GM12875 (cell line): ENCODE data around the gene ZNF281.
A peak's percentile ranks its signal among the peaks of the same experiment; 100 is the strongest.

Experiments
- H3K4me3 ChIP-seq: one replicate; pipeline ENCODE4 v1.5.1; 2011; ENCODE audit warnings: low read depth, low read length, control low read depth
- CTCF ChIP-seq: IDR thresholded peaks from 2 replicates; pipeline ENCODE4 v1.5.1; 2011; ENCODE audit warnings: low read depth, mild to moderate bottlenecking, control low read depth, inconsistent platforms, low read length, moderate library complexity, borderline replicate concordance; ENCODE audit not compliant: insufficient read depth

Gene ZNF281

DNA sequence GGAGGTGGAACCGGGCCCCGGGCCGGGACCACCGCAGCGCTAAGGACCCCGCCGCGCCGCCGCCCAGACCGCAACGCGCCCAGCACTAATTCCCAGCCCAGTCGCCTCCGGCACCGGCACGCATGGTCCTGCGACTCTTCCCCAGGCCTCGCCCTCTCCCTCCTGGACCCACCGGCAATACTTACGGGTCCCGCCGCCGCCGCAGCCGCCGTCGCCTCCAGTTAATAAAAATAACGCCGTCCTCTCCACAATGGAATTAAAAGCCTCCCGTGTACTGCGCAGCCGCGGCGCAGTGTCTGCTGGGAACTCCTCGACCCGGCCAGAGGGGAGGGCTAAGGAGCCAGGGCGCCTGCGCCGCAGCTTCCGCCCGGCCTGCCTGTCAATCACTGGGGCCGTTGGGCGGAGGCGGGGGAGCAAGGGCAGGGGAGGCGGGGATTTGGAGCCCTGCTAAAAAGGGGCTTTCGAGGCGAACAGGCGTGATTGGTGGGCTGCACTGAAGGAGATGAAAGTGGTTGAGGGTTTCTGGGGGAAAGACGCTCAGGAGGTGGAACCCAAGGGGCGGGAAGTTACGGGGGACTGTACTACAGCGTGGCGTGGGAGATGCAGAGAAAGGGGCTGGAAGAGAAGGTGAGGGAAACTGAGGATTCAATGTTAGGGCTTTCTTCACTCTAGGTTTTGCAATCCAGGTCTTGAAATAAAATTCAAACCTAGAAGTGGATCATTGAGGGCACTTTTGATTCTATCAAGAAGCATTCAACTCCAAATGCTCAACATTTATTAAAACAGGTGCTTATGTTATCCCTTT, at the start of gene ZNF281:
ZNF281 (minus strand) TSS at position 276 of the 805 bp plus-strand sequence. CDS start 331 bp downstream, outside the sequence.
- H3K4me3 ChIP-seq, result peak within 1 kb of the TSS; percentile 95
- TF ChIP-seq CTCF, result no peak

DNA sequence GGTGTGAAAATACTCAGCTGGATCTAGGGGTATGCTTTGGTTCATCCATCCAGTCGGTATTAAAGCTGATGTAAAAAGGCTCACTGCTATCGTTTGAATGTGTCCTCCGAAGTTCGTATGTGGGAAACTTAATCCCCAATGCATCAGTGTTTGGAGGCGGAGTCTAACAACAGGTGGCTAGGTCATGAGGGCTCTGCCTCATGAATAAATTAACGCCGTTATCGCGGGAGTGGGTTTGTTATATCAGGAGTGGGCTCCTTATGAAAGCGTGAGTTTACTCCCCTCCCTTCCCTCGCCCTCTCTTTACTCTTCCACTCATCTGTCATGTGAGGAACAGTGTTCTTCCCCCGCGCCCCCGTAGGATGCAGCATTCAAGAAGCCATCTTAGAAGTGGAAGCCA, 48.9 kb upstream of the ZNF281 start:
- no peak overlapping the region for H3K4me3 ChIP-seq
- TF ChIP-seq CTCF, result no peak

DNA sequence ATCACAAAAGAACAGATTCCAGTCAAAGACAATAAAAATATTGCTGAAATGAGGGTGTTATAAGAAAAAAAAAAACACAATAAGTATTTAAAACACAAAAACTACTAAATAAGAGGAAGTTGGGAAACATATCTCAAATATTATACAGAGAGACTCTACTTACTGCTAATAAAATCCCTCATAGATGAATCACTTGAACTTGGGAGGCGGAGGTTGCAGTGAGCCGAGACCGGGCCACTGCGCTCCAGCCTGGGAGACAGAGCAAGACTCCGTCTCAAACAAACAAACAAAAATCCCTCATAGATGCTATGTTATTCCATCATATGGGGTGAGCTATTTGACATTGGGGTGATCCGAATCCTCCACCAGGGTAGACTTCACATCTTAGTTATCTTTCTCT, 48.0 kb upstream of the ZNF281 start:
- no peak overlapping the region for H3K4me3 ChIP-seq
- no peak for TF ChIP-seq CTCF

DNA sequence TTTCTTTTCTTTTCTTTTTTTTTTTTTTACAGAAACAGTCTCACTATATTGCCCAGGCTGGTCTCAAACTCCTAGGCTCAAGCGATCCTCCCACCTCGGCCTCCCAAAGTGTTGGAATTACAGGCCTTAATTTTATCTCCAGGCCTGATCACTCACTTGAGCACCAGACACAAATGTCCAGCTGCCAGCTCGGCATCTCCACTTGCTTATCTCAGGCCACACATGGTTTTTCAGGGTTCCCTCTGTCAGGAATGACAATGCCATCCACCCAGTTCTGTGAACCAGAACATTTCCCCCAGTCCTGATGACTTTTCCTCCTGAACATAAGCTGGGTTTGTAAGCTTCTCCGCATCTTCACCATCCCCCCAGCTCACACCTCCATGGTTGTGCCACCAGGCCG, 44.6 kb upstream of the ZNF281 start:
- no peak overlapping the region for H3K4me3 ChIP-seq
- no peak for TF ChIP-seq CTCF

- no peak overlapping the region for H3K4me3 ChIP-seq
- TF ChIP-seq CTCF, result no peak
Observed at GRCh38 chr1:200453553-200453905, 43.7 kb upstream of the ZNF281 start.

DNA sequence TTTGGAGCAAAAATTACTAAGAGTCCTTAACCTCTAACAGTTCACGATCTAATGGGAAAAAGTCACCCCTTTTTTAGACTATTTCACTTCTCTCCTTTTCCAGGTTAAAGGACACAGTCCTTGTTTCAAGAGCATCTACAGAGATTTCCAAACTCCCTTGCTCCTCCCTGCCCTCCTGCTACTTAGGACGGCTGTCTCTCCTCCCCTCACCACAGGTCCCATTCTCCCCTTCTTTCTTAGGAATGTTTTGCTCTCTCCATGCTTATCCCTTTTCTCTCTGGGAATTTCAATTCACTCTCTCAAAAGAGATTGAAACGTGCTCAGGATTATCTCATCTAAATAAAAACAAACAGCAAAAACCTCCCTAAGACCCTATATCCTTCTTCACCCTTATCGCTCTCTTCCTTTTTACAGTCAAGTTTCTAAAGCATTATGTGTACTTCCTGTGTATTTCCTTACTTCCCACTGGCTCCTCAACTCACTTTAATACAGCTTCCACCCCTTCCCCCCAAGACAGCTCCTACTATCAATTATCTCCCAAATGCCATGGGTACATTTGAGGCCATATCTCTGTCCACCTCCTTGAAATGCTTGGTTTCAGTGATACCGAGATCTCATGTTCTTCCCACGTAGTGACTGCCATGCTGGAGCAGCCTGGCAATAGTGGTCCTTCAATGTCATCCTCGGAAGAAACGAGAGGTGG, 43.2 kb upstream of the ZNF281 start:
- no peak for TF ChIP-seq CTCF
- no peak overlapping the region for H3K4me3 ChIP-seq
